H1 (cell line): ENCODE measurements around the gene FLRT2. TPM values are rescaled to one million over a fixed set of nuclear protein-coding genes. Genes with fewer than 3 reads are reported as not detected.
A peak's percentile ranks its signal among the peaks of the same experiment; 100 is the strongest.

Experiments used
- CTCF ChIA-PET: fragments of 300-600 bp; sonication (Branson Sonifier 250); formaldehyde crosslinking; loops from one replicate; lab custom pipeline; 2021; ENCODE audit not compliant: partially characterized antibody; lab: Charles Lee
- POLR2A ChIA-PET: fragments of 300-600 bp; sonication (Branson Sonifier 250); formaldehyde crosslinking; loops from one replicate; lab custom pipeline; 2021; ENCODE audit warnings: inconsistent platforms; ENCODE audit not compliant: partially characterized antibody; lab: Charles Lee
- DNase-seq, 2 experiments: peaks; one replicate each; pipeline versions ENCODE4 v3.0.0 to v3.0.0-alpha.2; 2010 to 2022; ENCODE audit warnings: low spot score in 2 of 2, low read depth in 1 of 2, mixed read lengths in 1 of 2
- FAIRE-seq: peaks from 2 replicates; lab custom pipeline; 2011; peaks lifted over from hg19 to GRCh38; lab: Jason Lieb, UNC
- H2AFZ ChIP-seq: 2 replicates; pipeline ENCODE4 v1.8.1; 2012; ENCODE audit warnings: low read length, inconsistent platforms
- H2AK5ac ChIP-seq: 2 replicates; pipeline ENCODE4 v1.6.1; 2013; ENCODE audit warnings: low read depth, low read length
- H2BK120ac ChIP-seq: replicated peaks from 2 replicates; pipeline ENCODE3; 2013; ENCODE audit warnings: low read depth, low read length, inconsistent platforms
- H2BK12ac ChIP-seq: 2 replicates; pipeline ENCODE4 v1.6.1; 2013; ENCODE audit warnings: low read depth, low read length
- H2BK15ac ChIP-seq: 2 replicates; pipeline ENCODE4 v1.6.1; 2013; ENCODE audit warnings: low read length
- H2BK20ac ChIP-seq: 2 replicates; pipeline ENCODE4 v1.6.1; 2013; ENCODE audit warnings: low read length
- H2BK5ac ChIP-seq: 2 replicates; pipeline ENCODE4 v1.6.1; 2013; ENCODE audit warnings: low read depth, low read length
- H3K14ac ChIP-seq: 2 replicates; pipeline ENCODE4 v1.6.1; 2013; ENCODE audit warnings: inconsistent platforms; ENCODE audit not compliant: insufficient read length
- H3K18ac ChIP-seq: 2 replicates; pipeline ENCODE4 v1.6.1; 2013; ENCODE audit warnings: low read length; ENCODE audit errors: extremely low read depth
- H3K23ac ChIP-seq: 2 replicates; pipeline ENCODE4 v1.6.1; 2013; ENCODE audit warnings: inconsistent platforms; ENCODE audit not compliant: insufficient read length
- H3K23me2 ChIP-seq: 2 replicates; pipeline ENCODE4 v1.6.1; 2013; ENCODE audit warnings: low read depth, low read length
- H3K27ac ChIP-seq: 2 replicates; pipeline ENCODE4 v1.6.1; 2011; ENCODE audit warnings: low read depth, low read length, inconsistent platforms
- H3K27me3 ChIP-seq, 4 experiments: replicated peaks in 1 of 4; 1 replicate in 1 of 4; 2 replicates in 3 of 4; pipeline versions ENCODE4 v1.6.1 to v1.8.1; 2011 to 2013; ENCODE audit warnings: low read length in 3 of 4, mild to moderate bottlenecking in 3 of 4, inconsistent platforms in 2 of 4, mixed read lengths in 2 of 4, moderate library complexity in 1 of 4; ENCODE audit not compliant: control insufficient read depth in 3 of 4, insufficient read depth in 3 of 4; ENCODE audit errors: extremely low read depth in 1 of 4
- H3K36me3 ChIP-seq, 4 experiments: 2 replicates each; pipeline versions ENCODE4 v1.6.1 to v1.8.1; 2011 to 2013; ENCODE audit warnings: mild to moderate bottlenecking in 4 of 4, low read length in 3 of 4, moderate library complexity in 2 of 4, control low read depth in 1 of 4, inconsistent platforms in 1 of 4; ENCODE audit not compliant: insufficient read depth in 4 of 4, control insufficient read depth in 2 of 4
- H3K4ac ChIP-seq: replicated peaks from 2 replicates; pipeline ENCODE3; 2013; ENCODE audit warnings: low read length, low read depth, mixed read lengths, inconsistent platforms; ENCODE audit not compliant: insufficient read length
- H3K4me1 ChIP-seq, 4 experiments: replicated peaks in 1 of 4; 1 replicate in 1 of 4; 2 replicates in 3 of 4; pipeline versions ENCODE4 v1.6.1 to v1.8.1; 2011 to 2013; ENCODE audit warnings: low read length in 3 of 4, inconsistent platforms in 2 of 4, mixed read lengths in 1 of 4; ENCODE audit not compliant: insufficient read depth in 4 of 4, control insufficient read depth in 3 of 4
- H3K4me2 ChIP-seq, 2 experiments: 2 replicates each; pipeline versions ENCODE4 v1.6.1 to v1.8.1; 2011 to 2013; ENCODE audit warnings: low read depth in 2 of 2, low read length in 2 of 2, control low read depth in 1 of 2, inconsistent platforms in 1 of 2, mild to moderate bottlenecking in 1 of 2; ENCODE audit not compliant: insufficient read depth in 1 of 2
- H3K4me3 ChIP-seq, 4 experiments: fragments of 200-600, 300-600 bp in 1 of 4; sonication (generic), shearing (Covaris generic), sonication (Bioruptor Twin) in 1 of 4; 2 replicates each; pipeline versions ENCODE4 v1.5.1 to v1.8.1; 2011 to 2016; ENCODE audit warnings: low read length in 4 of 4, low read depth in 3 of 4, control low read depth in 2 of 4, inconsistent platforms in 2 of 4, mild to moderate bottlenecking in 2 of 4, mixed read lengths in 1 of 4, moderate library complexity in 1 of 4; ENCODE audit not compliant: insufficient read depth in 2 of 4; ENCODE audit errors: extremely low read depth in 1 of 4
- H3K56ac ChIP-seq: replicated peaks from 2 replicates; pipeline ENCODE3; 2013; ENCODE audit warnings: low read depth, mild to moderate bottlenecking, mixed read lengths, low read length, inconsistent platforms; ENCODE audit not compliant: insufficient read length
- H3K79me1 ChIP-seq: 2 replicates; pipeline ENCODE4 v1.6.1; 2013; ENCODE audit warnings: low read depth, low read length, control low read depth
- H3K79me2 ChIP-seq, 2 experiments: 2 replicates each; pipeline versions ENCODE4 v1.6.1 to v1.8.1; 2012 to 2013; ENCODE audit warnings: low read length in 2 of 2, mild to moderate bottlenecking in 2 of 2, inconsistent platforms in 1 of 2; ENCODE audit not compliant: insufficient read depth in 2 of 2, control insufficient read depth in 1 of 2
- H3K9ac ChIP-seq, 4 experiments: replicated peaks in 1 of 4; 1 replicate in 1 of 4; 2 replicates in 3 of 4; pipeline versions ENCODE4 v1.6.1 to v1.8.1; 2011 to 2013; ENCODE audit warnings: low read depth in 3 of 4, low read length in 3 of 4, control low read depth in 2 of 4, mild to moderate bottlenecking in 2 of 4, moderate library complexity in 2 of 4, inconsistent platforms in 1 of 4; ENCODE audit errors: extremely low read depth in 1 of 4
- H3K9me3 ChIP-seq, 2 experiments: 2 replicates each; pipeline versions ENCODE4 v1.6.1 to v1.8.1; 2012 to 2013; ENCODE audit warnings: mild to moderate bottlenecking in 2 of 2, moderate library complexity in 2 of 2, control low read depth in 1 of 2, inconsistent platforms in 1 of 2, low read depth in 1 of 2, low read length in 1 of 2, mixed read lengths in 1 of 2; ENCODE audit not compliant: insufficient read depth in 2 of 2
- H4K20me1 ChIP-seq, 2 experiments: replicated peaks in 1 of 2; 2 replicates each; pipeline versions ENCODE3 to v1.8.1; 2011 to 2013; ENCODE audit warnings: inconsistent platforms in 2 of 2, low read length in 2 of 2, mild to moderate bottlenecking in 1 of 2; ENCODE audit not compliant: insufficient read depth in 2 of 2, control insufficient read depth in 1 of 2
- H4K5ac ChIP-seq: 2 replicates; pipeline ENCODE4 v1.6.1; 2013; ENCODE audit warnings: low read length, low read depth, mixed read lengths, inconsistent platforms; ENCODE audit not compliant: insufficient read length
- H4K8ac ChIP-seq: 2 replicates; pipeline ENCODE4 v1.8.0; 2013; ENCODE audit warnings: mild to moderate bottlenecking, moderate library complexity, low read length, inconsistent platforms; ENCODE audit not compliant: insufficient read depth; ENCODE audit errors: extremely low read depth
- H4K91ac ChIP-seq: replicated peaks from 2 replicates; pipeline ENCODE3; 2013; ENCODE audit warnings: low read length, mixed read lengths, inconsistent platforms; ENCODE audit not compliant: insufficient read length
- CREB1 ChIP-seq: IDR thresholded peaks from 2 replicates; pipeline ENCODE4 v1.6.1; 2012; ENCODE audit warnings: inconsistent platforms
- RAD21 ChIP-seq, 2 experiments: IDR thresholded peaks in 1 of 2; conservative IDR thresholded peaks in 1 of 2; 2 replicates each; pipeline ENCODE4 v1.6.1; 2011; ENCODE audit warnings: low read depth in 2 of 2, low read length in 2 of 2, improper control_type of control experiment in 1 of 2, inconsistent platforms in 1 of 2, mild to moderate bottlenecking in 1 of 2, moderate library complexity in 1 of 2
- SIX5 ChIP-seq: IDR thresholded peaks from 2 replicates; pipeline ENCODE4 v1.6.1; 2011; ENCODE audit warnings: mild to moderate bottlenecking, low read depth, low read length
- WGBS, 2 experiments: shearing (Covaris generic) in 1 of 2; methylation state at CpG; one replicate each; pipeline versions ENCODE4 v1.1.6 to v1.1.7; 2013 to 2015; ENCODE audit warnings: low lambda C conversion rate in 2 of 2, mixed read lengths in 2 of 2, inconsistent platforms in 1 of 2, low coverage in 1 of 2, missing lambda C conversion rate in 1 of 2; ENCODE audit not compliant: insufficient replicate concordance in 2 of 2, insufficient coverage in 1 of 2, insufficient read length in 1 of 2; ENCODE audit errors: extremely low coverage in 1 of 2, missing lambda C conversion rate in 1 of 2; 5-methylcytosine and 5-hydroxymethylcytosine counted together
- polyA plus RNA-seq, 7 experiments: library from polyadenylated mRNA; depleted of rRNA in 3 of 7; stranded (reverse) in 5 of 7; unstranded in 2 of 7; fragments of >200 nt in 5 of 7; fragments of 200-250 nt in 2 of 7; gene quantifications; 1 replicate in 5 of 7; 2 replicates in 1 of 7; 4 replicates in 1 of 7; pipeline versions ENCODE4 v1.2.1 to v1.2.3, GENCODE V29; 2011 to 2013; ENCODE audit warnings: missing spikeins in 2 of 7, mixed read lengths in 2 of 7
- total RNA-seq: library from RNA; stranded (reverse); fragmentation: NEBNext Ultra II Directional; extraction: Animal tissue kit (Norgen Biotek cat#: 25700); gene quantifications from 2 replicates; pipeline ENCODE4 v1.2.1, GENCODE V29; 2021

Gene FLRT2
- total and polyA plus RNA-seq, 2 of the 8 experiments (the other 6 are each of a cell fraction or from before 2014, with no cell fraction given), result 2.4 to 6.9 TPM

DNA sequence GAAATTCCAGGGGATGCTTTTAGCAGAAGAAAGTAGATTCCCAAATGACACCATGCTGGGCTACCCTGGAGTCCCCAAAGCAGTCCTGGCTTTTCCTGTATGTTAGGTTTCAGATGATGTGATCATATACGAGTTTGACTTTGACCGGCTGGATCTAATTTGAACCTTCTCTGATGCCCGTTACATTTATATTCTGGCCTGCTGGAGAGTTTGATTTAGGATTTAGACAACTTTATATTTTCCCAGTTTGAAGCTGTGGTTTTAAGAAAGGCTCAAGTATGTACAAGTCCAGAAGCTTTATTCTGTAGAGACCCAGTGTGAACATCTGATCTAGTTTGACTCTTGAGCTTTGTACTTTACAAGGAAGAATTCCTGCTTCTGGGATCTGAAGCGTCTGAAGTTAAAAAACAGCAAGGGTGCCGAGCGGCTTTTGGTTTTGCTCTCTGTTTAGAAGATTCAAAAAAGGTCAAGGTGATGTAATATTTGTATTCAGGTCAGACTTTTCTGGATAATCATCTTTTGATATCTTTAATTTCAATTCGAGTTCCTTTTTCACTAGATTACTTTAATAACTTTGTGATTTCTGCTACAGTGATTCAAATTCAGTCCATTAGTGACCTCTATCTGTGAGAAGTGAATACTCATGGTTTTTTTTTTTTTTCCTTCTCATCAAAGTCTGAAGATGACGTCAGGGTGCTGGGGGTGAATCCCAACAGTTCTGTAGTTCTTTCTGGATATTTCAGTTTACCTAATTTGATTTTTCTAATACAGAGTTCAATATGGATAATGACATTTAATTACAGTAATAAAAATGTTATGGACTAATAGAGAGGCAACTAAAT is 6.3 kb downstream of the FLRT2 start:
- no peak overlapping the region for H3K14ac ChIP-seq
- DNase-seq (no peak), FAIRE-seq (no peak)
- no peak overlapping the region for H2AFZ ChIP-seq
- no peaks in the 10 kb centered on the region for H3K36me3 ChIP-seq
- 0 out of 8 replicates have a peak overlapping the region, but pooled peaks of 1 of the 4 experiments have one; percentile 20 for H3K4me3 ChIP-seq
- no peak overlapping the region for H2AK5ac ChIP-seq
- CTCF ChIA-PET, result interaction anchor here (0.9 to 2.6 kb wide), 6 partner anchors 10 to 357 kb away, joined by 3 to 8 read pairs (median 4); no protein-coding TSS in a partner anchor
- H3K9ac ChIP-seq, result no peak overlapping the region
- POLR2A ChIA-PET, result no interaction called here
- no peak overlapping the region for H3K56ac ChIP-seq
- H3K4me1 ChIP-seq, result peaks cover 3 to 21% (median 10%) of the 10 kb centered on the region in 4 experiments; a peak in 6 of 7 replicates
- H4K8ac ChIP-seq, result no peak overlapping the region
- H2BK5ac ChIP-seq, result no peak overlapping the region
- no peaks in the 10 kb centered on the region for H3K79me1 ChIP-seq
- H4K5ac ChIP-seq, result no peak overlapping the region
- H3K23me2 ChIP-seq, result peaks cover 22% of the 10 kb centered on the region
- H3K4me2 ChIP-seq, result peak overlapping the region in 1 of 2 experiments; percentile 94; a peak in 1 of 4 replicates
- H2BK15ac ChIP-seq, result no peak overlapping the region
- no peaks in the 10 kb centered on the region for H3K79me2 ChIP-seq
- H4K20me1 ChIP-seq, result peaks cover 0 to 3% of the 10 kb centered on the region in 2 experiments
- no peaks in the 10 kb centered on the region for H3K9me3 ChIP-seq
- 38% methylated on average over 8 of the region's 8 CpGs; no CpG with 5 or more reads in 1 of the 2 experiments for WGBS, 2 experiments
- no peak overlapping the region for H3K4ac ChIP-seq
- no peak overlapping the region; the same call in 1 of the 2 replicates for H3K18ac ChIP-seq
- TF ChIP-seq RAD21 (IDR thresholded peaks at IDR 0.05 in 1 of 2, conservative IDR thresholded peaks at IDR 0.05 in 1 of 2; ENCODE audit: low read depth in 2 of 2, low read length in 2 of 2) (peak; percentile 17 to 26; a peak in 3 of 4 replicates), SIX5 (no peak), CREB1 (0 out of 2 replicates have a peak, but pooled peaks have one; percentile 24)
- H3K27ac ChIP-seq, result no peak overlapping the region
- H3K23ac ChIP-seq, result no peak overlapping the region
- peaks cover 7 to 35% (median 26%) of the 10 kb centered on the region in 4 experiments; a peak in 6 of 7 replicates for H3K27me3 ChIP-seq
- H2BK12ac ChIP-seq, result no peak overlapping the region
- no peak overlapping the region for H2BK120ac ChIP-seq
- no peak overlapping the region for H2BK20ac ChIP-seq
- no peak overlapping the region for H4K91ac ChIP-seq
